Esophagus muscularis mucosa (tissue), 4 donors: Measurements from ENCODE around the gene ATP5PO. TPM values are rescaled to one million over a fixed set of nuclear protein-coding genes. Genes with fewer than 3 reads are reported as not detected.

Source experiments
- DNase-seq: peaks from one replicate; pipeline ENCODE4 v3.0.0-alpha.2; 2017; ENCODE audit errors: extremely low spot score
- H3K27ac ChIP-seq, 4 donors: fragments of 200-600 bp; sonication (generic); replicated peaks in 1 of 4; 1 replicate in 3 of 4; 2 replicates in 1 of 4; pipeline ENCODE4 v1.5.1; 2016 to 2019; ENCODE audit warnings: mild to moderate bottlenecking in 1 of 4
- H3K27me3 ChIP-seq, 4 donors: fragments of 200-600 bp; sonication (generic); one replicate each; pipeline versions ENCODE4 v1.5.1 to v1.6.0; 2016 to 2019
- H3K36me3 ChIP-seq, 4 donors: fragments of 200-600 bp; sonication (generic); one replicate each; pipeline ENCODE4 v1.5.1; 2016 to 2019
- H3K4me1 ChIP-seq, 4 donors: fragments of 200-600 bp; sonication (generic); one replicate each; pipeline ENCODE4 v1.5.1; 2016 to 2019
- H3K4me3 ChIP-seq, 4 donors: fragments of 200-600 bp; sonication (generic); 1 replicate in 2 of 4; 2 replicates in 2 of 4; pipeline ENCODE4 v1.5.1; 2016 to 2019; ENCODE audit warnings: mild to moderate bottlenecking in 4 of 4, moderate library complexity in 1 of 4
- H3K9me3 ChIP-seq, 4 donors: fragments of 200-600 bp; sonication (generic); 1 replicate in 3 of 4; 2 replicates in 1 of 4; pipeline ENCODE4 v1.5.1; 2016 to 2019
- EP300 ChIP-seq: sonication (generic); formaldehyde crosslinking; IDR thresholded peaks from one replicate; pipeline ENCODE4 v1.6.1; 2017; ENCODE audit warnings: antibody characterized with exemption
- POLR2A ChIP-seq: fragments of 450-650 bp; IDR thresholded peaks from one replicate; pipeline ENCODE4 v1.6.1; 2017; ENCODE audit warnings: antibody characterized with exemption, moderate library complexity, mild to moderate bottlenecking, low read depth
- POLR2AphosphoS5 ChIP-seq, 2 donors: sonication (generic); formaldehyde crosslinking; IDR thresholded peaks; one replicate each; pipeline ENCODE4 v1.6.1; 2017; ENCODE audit warnings: antibody characterized with exemption in 2 of 2
- WGBS: methylation state at CpG from one replicate; pipeline ENCODE4 v1.1.5; 2018; 5-methylcytosine and 5-hydroxymethylcytosine counted together
- intact Hi-C: fragments of 100-400 bp; cut with DNase I; formaldehyde crosslinking; loops from one replicate; pipeline ENCODE4 v1.15.1; 2023
- total RNA-seq, 4 donors: library from RNA; depleted of rRNA; stranded (reverse); fragments of >200 nt; gene quantifications; one replicate each; pipeline versions ENCODE4 v1.1.0 to v1.2.1, GENCODE V29; 2016
- TF ChIP-seq, protein P1 (sequence below), 3 experiments: fragments of 200-600 bp in 2 of 3; fragments of 450-650 bp in 1 of 3; sonication (generic) in 2 of 3; IDR thresholded peaks; one replicate each; pipeline ENCODE4 v1.5.1; 2017 to 2019; ENCODE audit warnings: antibody characterized with exemption in 3 of 3, mild to moderate bottlenecking in 2 of 3, moderate library complexity in 1 of 3

Gene ATP5PO
- total RNA-seq, 4 donors from 2014 or later: 130 to 289 (median 195) TPM

- 97% methylated on average over 3 of the region's 3 CpGs for WGBS
These were observed 54.5 kb downstream of the ATP5PO start for GRCh38 chr21:33861125-33861524.

DNA sequence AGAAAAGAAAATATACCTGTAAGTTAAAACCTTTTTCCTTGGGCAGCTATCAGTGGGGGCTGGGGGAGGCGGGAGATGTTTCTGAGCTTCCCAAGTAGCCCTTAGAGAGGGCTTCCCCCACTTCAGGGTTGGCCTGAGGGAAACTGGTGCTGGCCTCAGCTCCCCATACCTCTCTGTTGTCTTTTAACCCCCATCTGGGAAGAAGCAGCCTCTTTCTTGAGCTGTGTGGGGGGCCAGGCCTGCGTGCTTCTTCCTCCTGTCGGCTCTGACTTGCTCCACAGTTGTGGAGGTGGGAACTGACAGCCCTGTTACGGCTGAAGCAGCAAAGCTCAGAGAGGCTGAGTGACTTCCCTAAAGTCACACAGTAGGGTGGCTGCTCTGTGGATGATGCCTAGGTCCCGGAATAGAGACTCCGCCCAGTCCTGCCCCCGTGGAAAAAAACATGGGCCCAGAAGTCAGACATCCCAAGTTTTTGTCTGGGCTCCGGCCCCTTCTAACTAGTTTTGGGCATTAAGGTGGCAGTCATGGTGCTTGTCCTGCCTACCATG lies 55.2 kb downstream of the ATP5PO start:
- TF ChIP-seq, protein P1, sequence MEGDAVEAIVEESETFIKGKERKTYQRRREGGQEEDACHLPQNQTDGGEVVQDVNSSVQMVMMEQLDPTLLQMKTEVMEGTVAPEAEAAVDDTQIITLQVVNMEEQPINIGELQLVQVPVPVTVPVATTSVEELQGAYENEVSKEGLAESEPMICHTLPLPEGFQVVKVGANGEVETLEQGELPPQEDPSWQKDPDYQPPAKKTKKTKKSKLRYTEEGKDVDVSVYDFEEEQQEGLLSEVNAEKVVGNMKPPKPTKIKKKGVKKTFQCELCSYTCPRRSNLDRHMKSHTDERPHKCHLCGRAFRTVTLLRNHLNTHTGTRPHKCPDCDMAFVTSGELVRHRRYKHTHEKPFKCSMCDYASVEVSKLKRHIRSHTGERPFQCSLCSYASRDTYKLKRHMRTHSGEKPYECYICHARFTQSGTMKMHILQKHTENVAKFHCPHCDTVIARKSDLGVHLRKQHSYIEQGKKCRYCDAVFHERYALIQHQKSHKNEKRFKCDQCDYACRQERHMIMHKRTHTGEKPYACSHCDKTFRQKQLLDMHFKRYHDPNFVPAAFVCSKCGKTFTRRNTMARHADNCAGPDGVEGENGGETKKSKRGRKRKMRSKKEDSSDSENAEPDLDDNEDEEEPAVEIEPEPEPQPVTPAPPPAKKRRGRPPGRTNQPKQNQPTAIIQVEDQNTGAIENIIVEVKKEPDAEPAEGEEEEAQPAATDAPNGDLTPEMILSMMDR (IDR thresholded peaks at IDR 0.05): no peak
- TF ChIP-seq EP300 (no peak), POLR2A (no peak), POLR2AphosphoS5 (IDR thresholded peaks at IDR 0.05) (no peak)
- no peak overlapping the region for H3K27ac ChIP-seq
- peaks cover 0 to 9% (median 3%) of the 10 kb centered on the region in 4 donors for H3K4me1 ChIP-seq
- H3K36me3 ChIP-seq: no peaks in the 10 kb centered on the region
- no peaks in the 10 kb centered on the region for H3K27me3 ChIP-seq
- intact Hi-C loops: no loop called here
- no peak overlapping the region for H3K4me3 ChIP-seq
- 96% methylated on average over 5 of the region's 8 CpGs for WGBS
- no peaks in the 10 kb centered on the region for H3K9me3 ChIP-seq
- no peak for DNase-seq

More at GRCh38 chr21:33861125-33861524, 54.5 kb downstream of the ATP5PO start:
- no peaks in the 10 kb centered on the region for H3K36me3 ChIP-seq
- intact Hi-C loops: no loop called here
- no peaks in the 10 kb centered on the region for H3K9me3 ChIP-seq
- H3K4me1 ChIP-seq: peaks cover 0 to 9% (median 3%) of the 10 kb centered on the region in 4 donors
- no peak overlapping the region for H3K27ac ChIP-seq
- TF ChIP-seq POLR2AphosphoS5 (IDR thresholded peaks at IDR 0.05) (no peak), EP300 (no peak), POLR2A (no peak)
- TF ChIP-seq, protein P1 (IDR thresholded peaks at IDR 0.05): no peak
- H3K4me3 ChIP-seq: no peak overlapping the region
- DNase-seq: no peak
- no peaks in the 10 kb centered on the region for H3K27me3 ChIP-seq

GRCh38 chr21:33859373-33860102 lies 56.1 kb downstream of the ATP5PO start:
- Histone ChIP-seq H3K36me3 (no peaks in the 10 kb centered on the region), H3K27me3 (no peaks in the 10 kb centered on the region), H3K9me3 (no peaks in the 10 kb centered on the region), H3K27ac (no peak overlapping the region), H3K4me3 (no peak overlapping the region), H3K4me1 (peaks cover 0 to 14% (median 3%) of the 10 kb centered on the region in 4 donors)
- intact Hi-C loops: no loop called here
- 91% methylated on average over 15 of the region's 18 CpGs for WGBS
- no peak for DNase-seq
- TF ChIP-seq EP300 (no peak), POLR2AphosphoS5 (IDR thresholded peaks at IDR 0.05) (no peak), POLR2A (no peak)
- TF ChIP-seq, protein P1 (IDR thresholded peaks at IDR 0.05): no peak

DNA sequence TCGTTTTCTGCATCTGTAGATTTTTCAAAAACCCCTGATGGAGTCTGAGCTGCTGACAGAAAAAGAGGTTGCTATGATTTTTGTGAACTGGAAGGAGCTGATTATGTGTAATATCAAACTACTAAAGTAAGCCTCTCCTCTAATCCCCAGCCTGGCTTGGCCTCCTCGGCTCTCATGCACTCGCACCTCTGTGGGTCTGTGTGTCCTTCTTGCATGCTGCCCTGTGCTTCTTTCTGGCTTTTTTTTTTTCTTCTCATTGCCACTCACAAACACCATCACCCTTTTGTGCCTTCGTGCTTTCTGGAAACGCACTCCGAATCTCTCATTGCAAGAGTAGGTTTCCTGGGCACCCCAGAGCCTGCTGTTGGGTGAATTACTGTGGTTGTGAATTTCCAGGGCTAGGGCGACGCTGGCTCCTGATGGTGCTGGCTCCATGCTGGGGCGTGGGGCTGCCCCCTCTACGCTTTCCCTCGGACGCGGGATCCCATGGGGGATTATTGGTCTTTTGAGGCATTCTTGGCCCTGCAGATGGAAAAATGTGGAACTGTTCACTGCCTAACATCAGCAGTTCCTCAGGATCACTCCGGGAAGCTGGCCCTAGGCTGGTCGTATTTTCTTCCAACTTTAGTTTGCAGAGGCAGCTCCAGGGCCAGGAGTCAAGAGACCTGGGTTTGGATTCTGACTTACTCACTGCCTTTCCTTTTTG lies 56.8 kb downstream of the ATP5PO start:
- no peaks in the 10 kb centered on the region for H3K9me3 ChIP-seq
- TF ChIP-seq, protein P1 (IDR thresholded peaks at IDR 0.05): no peak
- TF ChIP-seq EP300 (no peak), POLR2AphosphoS5 (IDR thresholded peaks at IDR 0.05) (no peak), POLR2A (no peak)
- peaks cover 0 to 15% (median 3%) of the 10 kb centered on the region in 4 donors for H3K4me1 ChIP-seq
- intact Hi-C loops: no loop called here
- H3K27ac ChIP-seq: no peak overlapping the region
- no peak overlapping the region for H3K4me3 ChIP-seq
- no peaks in the 10 kb centered on the region for H3K36me3 ChIP-seq
- WGBS: 55% methylated on average over 15 of the region's 15 CpGs
- no peak for DNase-seq
- H3K27me3 ChIP-seq: no peaks in the 10 kb centered on the region
